Parathyroid adenoma (tissue), 2 donors: ENCODE data around the gene ECHDC3.

Source experiments
- H2AFZ ChIP-seq: fragments of 300-600 bp; sonication (generic); one replicate; pipeline ENCODE4 v1.7.0; 2017; ENCODE audit warnings: antibody characterized with exemption, mild to moderate bottlenecking
- H3K27ac ChIP-seq: fragments of 300-600 bp; sonication (generic); one replicate; pipeline ENCODE4 v1.7.0; 2017
- H3K27me3 ChIP-seq: fragments of 300-600 bp; sonication (generic); one replicate; pipeline ENCODE4 v1.7.0; 2017; ENCODE audit warnings: low read length; ENCODE audit not compliant: control insufficient read depth, insufficient read depth
- H3K36me3 ChIP-seq: fragments of 300-600 bp; sonication (generic); one replicate; pipeline ENCODE4 v1.7.0; 2017; ENCODE audit warnings: low read length; ENCODE audit not compliant: control insufficient read depth, insufficient read depth
- H3K4me1 ChIP-seq: fragments of 300-600 bp; sonication (generic); one replicate; pipeline ENCODE4 v1.7.0; 2017; ENCODE audit warnings: control low read depth
- H3K4me2 ChIP-seq: fragments of 300-600 bp; sonication (generic); one replicate; pipeline ENCODE4 v1.7.0; 2017; ENCODE audit warnings: low read length
- H3K4me3 ChIP-seq: fragments of 300-600 bp; sonication (generic); one replicate; pipeline ENCODE4 v1.7.0; 2017; ENCODE audit warnings: low read depth, low read length
- H3K79me2 ChIP-seq: fragments of 300-600 bp; sonication (generic); one replicate; pipeline ENCODE4 v1.7.0; 2017; ENCODE audit warnings: control low read depth
- H3K9ac ChIP-seq: fragments of 300-600 bp; sonication (generic); one replicate; pipeline ENCODE4 v1.7.0; 2017; ENCODE audit warnings: mild to moderate bottlenecking
- H3K9me3 ChIP-seq: fragments of 300-600 bp; sonication (generic); one replicate; pipeline ENCODE4 v1.7.0; 2017; ENCODE audit warnings: low read length; ENCODE audit not compliant: control insufficient read depth
- TF ChIP-seq, protein P1 (sequence below): fragments of 300-600 bp; sonication (generic); IDR thresholded peaks from one replicate; pipeline ENCODE4 v1.7.0; 2017; ENCODE audit warnings: antibody characterized with exemption, mild to moderate bottlenecking
- donor health status: primary hyperparathyroidism.

The ECHDC3 gene

DNA sequence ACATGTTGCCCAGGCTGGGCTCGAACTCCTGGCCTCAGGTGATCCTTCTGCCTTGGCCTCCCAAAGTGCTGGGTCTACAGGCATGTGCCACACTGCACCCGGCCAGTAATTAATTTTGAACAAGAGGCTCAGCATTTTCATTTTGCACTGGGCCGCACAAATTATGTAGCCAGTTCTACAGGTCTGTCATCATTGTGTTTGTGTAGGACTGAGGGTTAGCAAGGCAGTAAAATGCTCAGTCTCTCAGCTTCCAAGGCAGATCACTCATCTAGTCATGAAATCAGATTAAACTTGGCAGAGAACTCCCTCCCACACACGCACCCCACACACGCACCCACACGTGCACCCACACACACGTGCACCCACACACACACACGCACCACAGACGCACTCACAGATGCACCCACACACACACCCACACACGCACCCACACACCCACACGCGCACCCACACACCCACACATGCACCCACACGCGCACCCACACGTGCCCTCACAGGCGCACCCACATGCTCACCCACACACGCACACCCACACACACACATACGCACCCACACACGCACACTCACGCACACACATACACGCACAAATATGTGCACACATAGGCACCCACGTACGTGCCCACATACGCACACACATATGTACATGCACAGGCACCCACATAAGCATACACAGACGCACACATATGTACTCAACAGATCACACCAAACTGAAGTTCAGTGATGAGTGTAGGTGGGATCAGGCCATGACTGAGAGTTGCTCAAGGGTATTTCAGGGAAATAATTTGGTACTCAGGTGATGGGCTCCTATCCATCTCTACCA lies 53.1 kb downstream of the ECHDC3 start:
- Histone ChIP-seq H3K36me3 (no peaks in the 10 kb centered on the region), H3K27ac (no peak overlapping the region), H3K4me3 (no peak overlapping the region), H2AFZ (no peak overlapping the region), H3K4me1 (no peaks in the 10 kb centered on the region), H3K27me3 (no peaks in the 10 kb centered on the region), H3K9ac (no peak overlapping the region), H3K79me2 (no peaks in the 10 kb centered on the region), H3K4me2 (no peak overlapping the region), H3K9me3 (no peaks in the 10 kb centered on the region)
- TF ChIP-seq, protein P1, sequence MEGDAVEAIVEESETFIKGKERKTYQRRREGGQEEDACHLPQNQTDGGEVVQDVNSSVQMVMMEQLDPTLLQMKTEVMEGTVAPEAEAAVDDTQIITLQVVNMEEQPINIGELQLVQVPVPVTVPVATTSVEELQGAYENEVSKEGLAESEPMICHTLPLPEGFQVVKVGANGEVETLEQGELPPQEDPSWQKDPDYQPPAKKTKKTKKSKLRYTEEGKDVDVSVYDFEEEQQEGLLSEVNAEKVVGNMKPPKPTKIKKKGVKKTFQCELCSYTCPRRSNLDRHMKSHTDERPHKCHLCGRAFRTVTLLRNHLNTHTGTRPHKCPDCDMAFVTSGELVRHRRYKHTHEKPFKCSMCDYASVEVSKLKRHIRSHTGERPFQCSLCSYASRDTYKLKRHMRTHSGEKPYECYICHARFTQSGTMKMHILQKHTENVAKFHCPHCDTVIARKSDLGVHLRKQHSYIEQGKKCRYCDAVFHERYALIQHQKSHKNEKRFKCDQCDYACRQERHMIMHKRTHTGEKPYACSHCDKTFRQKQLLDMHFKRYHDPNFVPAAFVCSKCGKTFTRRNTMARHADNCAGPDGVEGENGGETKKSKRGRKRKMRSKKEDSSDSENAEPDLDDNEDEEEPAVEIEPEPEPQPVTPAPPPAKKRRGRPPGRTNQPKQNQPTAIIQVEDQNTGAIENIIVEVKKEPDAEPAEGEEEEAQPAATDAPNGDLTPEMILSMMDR, result no peak

DNA sequence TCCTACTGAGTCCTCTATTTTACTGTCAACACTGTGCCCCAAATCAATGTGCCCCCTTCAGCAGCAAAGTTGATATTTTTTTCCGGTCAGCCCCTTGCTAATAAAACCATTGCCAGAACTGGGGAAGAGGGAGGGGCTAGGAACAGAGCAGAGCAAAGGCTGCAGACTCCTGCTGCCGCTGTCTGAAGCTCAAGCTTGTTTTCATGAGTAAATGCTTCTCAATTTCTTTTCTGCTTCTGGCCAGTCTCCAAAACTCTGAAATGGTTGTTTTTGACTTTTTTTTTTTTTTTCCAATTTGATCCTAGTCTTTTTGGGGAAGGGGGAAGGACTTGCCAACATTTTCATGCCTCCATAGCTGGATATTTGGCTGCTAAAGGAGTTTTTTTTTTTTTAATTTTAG lies 54.3 kb downstream of the ECHDC3 start:
- H3K9ac ChIP-seq, result no peak overlapping the region
- H3K27ac ChIP-seq, result no peak overlapping the region
- no peaks in the 10 kb centered on the region for H3K79me2 ChIP-seq
- H3K9me3 ChIP-seq, result no peaks in the 10 kb centered on the region
- H3K27me3 ChIP-seq, result no peaks in the 10 kb centered on the region
- no peaks in the 10 kb centered on the region for H3K36me3 ChIP-seq
- no peak overlapping the region for H3K4me3 ChIP-seq
- no peak overlapping the region for H2AFZ ChIP-seq
- TF ChIP-seq, protein P1, result no peak
- no peak overlapping the region for H3K4me2 ChIP-seq
- H3K4me1 ChIP-seq, result no peaks in the 10 kb centered on the region

DNA sequence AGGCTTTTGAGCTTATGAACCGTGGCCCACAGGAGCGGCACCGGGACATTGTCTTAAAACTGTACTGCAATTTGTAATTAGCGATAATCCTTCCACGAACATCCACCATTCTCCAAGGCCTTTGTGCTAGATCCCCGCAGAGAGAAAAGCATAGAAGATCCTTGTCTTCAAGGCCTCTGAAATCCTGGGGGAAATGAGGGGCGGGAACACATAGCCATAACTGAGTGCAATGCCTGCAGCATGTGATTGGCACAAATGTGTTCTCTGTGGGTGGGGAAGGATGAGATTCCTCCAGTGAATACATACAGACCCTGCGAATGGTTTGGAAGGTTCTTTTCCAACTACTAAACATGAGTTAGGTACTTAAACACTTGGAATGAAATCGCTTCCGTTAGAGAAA lies 55.1 kb downstream of the ECHDC3 start:
- no peak overlapping the region for H3K4me2 ChIP-seq
- H3K27ac ChIP-seq, result no peak overlapping the region
- H2AFZ ChIP-seq, result no peak overlapping the region
- TF ChIP-seq, protein P1, result no peak
- H3K27me3 ChIP-seq, result no peaks in the 10 kb centered on the region
- H3K9ac ChIP-seq, result no peak overlapping the region
- no peaks in the 10 kb centered on the region for H3K4me1 ChIP-seq
- H3K4me3 ChIP-seq, result no peak overlapping the region
- no peaks in the 10 kb centered on the region for H3K36me3 ChIP-seq
- no peaks in the 10 kb centered on the region for H3K9me3 ChIP-seq
- no peaks in the 10 kb centered on the region for H3K79me2 ChIP-seq

DNA sequence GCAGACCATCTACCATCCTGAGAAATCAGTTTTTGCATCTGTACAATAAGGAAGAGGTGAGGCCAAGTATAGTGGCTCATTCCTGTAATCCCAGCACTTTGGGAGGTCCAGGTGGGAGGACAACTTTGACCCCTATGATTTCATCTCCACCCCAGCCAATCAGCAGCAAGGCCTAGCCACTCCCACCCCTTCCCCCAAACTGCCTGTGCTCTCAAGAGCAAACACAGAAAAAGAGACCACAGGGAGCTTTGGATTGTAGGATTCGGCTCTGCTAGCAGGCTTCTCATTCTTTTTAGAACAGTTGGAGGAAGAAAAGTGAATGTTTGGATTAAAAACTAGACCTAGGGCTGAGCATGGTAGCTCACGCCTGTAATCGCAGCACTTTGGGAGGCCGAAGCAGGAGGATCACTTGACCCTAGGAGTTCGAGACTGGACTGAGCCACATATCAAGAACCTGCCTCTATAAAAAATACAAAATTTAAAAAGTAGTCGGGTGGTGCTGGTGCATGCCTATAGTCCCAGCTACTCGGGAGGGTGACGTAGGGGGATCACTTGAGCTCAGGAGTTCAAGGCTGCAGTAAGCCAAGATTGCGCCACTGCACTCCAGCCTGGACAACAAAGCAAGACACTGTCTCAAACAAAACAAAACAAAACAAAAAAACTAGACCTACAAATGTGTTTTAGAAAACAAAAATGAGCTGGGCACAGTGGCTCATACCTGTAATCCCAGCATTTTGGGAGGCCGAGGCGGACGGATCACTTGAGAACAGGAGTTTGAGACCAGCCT lies 55.9 kb downstream of the ECHDC3 start:
- no peaks in the 10 kb centered on the region for H3K4me1 ChIP-seq
- no peaks in the 10 kb centered on the region for H3K27me3 ChIP-seq
- H3K4me2 ChIP-seq, result no peak overlapping the region
- H3K4me3 ChIP-seq, result no peak overlapping the region
- no peak overlapping the region for H3K27ac ChIP-seq
- H3K9ac ChIP-seq, result no peak overlapping the region
- TF ChIP-seq, protein P1, result no peak
- no peaks in the 10 kb centered on the region for H3K79me2 ChIP-seq
- no peak overlapping the region for H2AFZ ChIP-seq
- H3K9me3 ChIP-seq, result no peaks in the 10 kb centered on the region
- no peaks in the 10 kb centered on the region for H3K36me3 ChIP-seq
